Mononuclear cell (primary cell): ENCODE data around the gene DEAF1. TPM values are rescaled to one million over a fixed set of nuclear protein-coding genes. Genes with fewer than 3 reads are reported as not detected.

ENCODE experiments used
- H3K27me3 ChIP-seq: 2 replicates; pipeline ENCODE4 v1.6.0; 2011; ENCODE audit warnings: low read length, control low read depth; ENCODE audit not compliant: insufficient read depth
- H3K4me1 ChIP-seq: 2 replicates; pipeline ENCODE4 v1.5.1; 2011; ENCODE audit warnings: mild to moderate bottlenecking, low read length, control low read depth; ENCODE audit not compliant: insufficient read depth
- H3K4me3 ChIP-seq: 2 replicates; pipeline ENCODE4 v1.5.1; 2011; ENCODE audit warnings: mild to moderate bottlenecking, low read length, moderate library complexity
- H3K9me3 ChIP-seq: 2 replicates; pipeline ENCODE4 v1.5.1; 2011; ENCODE audit warnings: low read depth, mild to moderate bottlenecking, control low read depth, low read length
- total RNA-seq: library from RNA; depleted of rRNA; stranded (reverse); fragments of >200 nt; gene quantifications from one replicate; pipeline ENCODE4 v1.2.3, GENCODE V29; 2012

Gene DEAF1
- total RNA-seq, 1 donor, result 30.7 TPM

DNA sequence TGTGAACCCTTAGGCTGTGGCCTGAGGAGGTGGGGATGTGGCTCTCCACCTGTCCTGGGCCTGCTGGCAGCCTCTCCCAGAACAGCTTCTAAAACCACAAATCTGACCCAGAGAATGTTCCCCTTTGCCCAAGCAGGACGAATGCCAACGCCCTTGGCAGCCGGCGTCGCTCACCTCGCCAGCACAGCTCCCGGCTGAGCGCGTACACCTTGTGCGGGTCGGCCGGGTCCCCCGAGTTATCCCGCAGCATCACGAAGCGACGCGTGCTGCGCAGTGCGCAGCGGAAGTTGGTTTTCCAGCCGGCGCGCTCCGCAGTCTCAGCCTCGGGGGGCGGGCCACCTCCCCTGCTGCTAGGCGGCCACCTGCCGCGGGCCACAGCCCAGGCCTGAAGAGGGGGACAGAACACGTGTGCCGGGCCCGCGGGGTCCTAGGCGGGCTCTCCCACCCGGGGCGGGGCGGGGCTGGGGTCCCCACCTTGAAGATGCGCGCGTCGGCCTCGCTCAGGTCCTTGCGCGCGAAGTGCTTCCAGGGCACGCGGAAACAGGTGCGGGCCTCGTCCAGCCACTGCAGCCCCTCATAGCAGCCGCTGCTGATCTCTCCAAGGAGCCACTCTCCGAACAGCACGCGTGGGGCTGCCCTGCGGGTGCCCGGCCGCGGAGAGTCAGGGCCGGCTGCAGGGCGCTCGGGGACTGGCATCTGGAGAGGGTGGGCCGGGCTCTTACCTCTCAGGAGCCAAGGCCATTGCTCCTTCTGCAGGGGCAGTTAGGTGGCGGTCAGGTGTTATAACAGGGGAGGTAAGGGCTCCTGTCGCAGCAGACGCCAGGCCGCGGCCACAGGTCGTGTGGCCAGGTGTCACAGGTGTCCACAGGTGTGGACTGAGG lies 80.2 kb downstream of the DEAF1 start:
- Histone ChIP-seq H3K27me3 (no peaks in the 10 kb centered on the region), H3K9me3 (no peaks in the 10 kb centered on the region), H3K4me1 (peaks cover 34% of the 10 kb centered on the region), H3K4me3 (peak overlapping the region; percentile 87)

DNA sequence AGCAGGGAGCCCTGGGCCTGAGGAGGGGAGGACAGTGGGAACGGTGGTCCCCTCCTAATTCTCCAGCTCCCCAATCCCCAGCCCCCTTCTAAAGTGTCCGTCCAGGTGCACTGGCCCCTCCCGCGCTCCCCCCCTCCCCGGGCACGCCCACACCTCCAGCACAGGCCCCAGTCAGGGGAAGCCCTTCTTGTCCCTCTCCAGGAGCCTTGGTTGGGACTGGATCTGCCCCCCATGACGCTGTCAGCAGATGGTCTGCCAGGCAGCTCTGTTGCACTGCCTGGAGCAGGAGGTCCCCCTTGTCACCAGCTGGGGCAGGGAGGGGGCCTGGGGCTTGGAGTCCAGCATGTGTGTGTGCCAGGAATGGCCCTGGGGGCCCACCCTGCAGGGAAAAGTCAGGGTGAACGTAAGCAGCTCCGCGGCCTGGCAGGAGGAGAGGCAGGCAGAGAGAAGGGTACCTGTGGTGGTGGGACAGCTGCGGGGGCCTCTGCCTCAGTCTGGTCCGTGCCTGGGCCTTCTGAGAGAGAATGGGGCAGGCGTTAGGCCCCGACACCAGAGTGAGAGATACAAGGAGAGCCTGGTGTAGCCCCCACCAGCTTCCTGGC lies 80.9 kb downstream of the DEAF1 start:
- Histone ChIP-seq H3K27me3 (no peaks in the 10 kb centered on the region), H3K4me3 (peak overlapping the region; percentile 87), H3K4me1 (peaks cover 34% of the 10 kb centered on the region)

DNA sequence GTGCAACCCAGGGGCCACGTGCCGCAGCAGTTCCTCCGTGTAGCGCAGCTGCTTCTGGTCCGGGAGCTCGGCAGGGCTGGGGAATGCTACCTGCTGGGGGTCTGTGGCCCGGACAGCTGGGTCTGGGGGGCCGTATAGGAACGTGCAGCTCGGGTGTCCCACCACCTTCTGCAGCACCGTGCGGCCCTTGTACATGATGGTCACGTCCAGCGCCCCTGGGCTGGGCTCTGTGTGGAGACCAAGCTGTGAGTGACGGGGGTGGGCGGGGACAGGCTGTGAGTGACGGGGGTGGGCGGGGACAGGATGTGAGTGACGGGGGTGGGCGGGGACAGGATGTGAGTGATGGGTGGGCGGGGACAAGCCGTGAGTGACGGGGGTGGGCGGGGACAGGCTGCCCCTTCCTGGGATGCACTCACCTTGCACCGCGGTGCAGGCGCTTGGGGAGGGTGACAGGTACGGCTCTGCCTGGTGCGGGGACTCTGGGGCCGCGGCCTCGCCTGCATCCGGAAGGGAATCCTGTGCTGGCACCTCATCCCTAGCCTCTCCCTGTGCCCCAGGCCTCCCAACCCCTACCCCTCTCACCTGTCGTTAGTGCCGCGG lies 81.6 kb downstream of the DEAF1 start:
- Histone ChIP-seq H3K4me1 (peaks cover 34% of the 10 kb centered on the region), H3K4me3 (no peak overlapping the region)

More for the DNA sequence above, 80.9 kb downstream of the DEAF1 start:
- no peaks in the 10 kb centered on the region for H3K9me3 ChIP-seq

GRCh38 chr11:612961-613300 lies 82.1 kb downstream of the DEAF1 start:
- Histone ChIP-seq H3K27me3 (no peaks in the 10 kb centered on the region), H3K4me3 (no peak overlapping the region), H3K9me3 (no peaks in the 10 kb centered on the region), H3K4me1 (peaks cover 34% of the 10 kb centered on the region)

More for the DNA sequence above, 81.6 kb downstream of the DEAF1 start:
- Histone ChIP-seq H3K9me3 (no peaks in the 10 kb centered on the region), H3K27me3 (no peaks in the 10 kb centered on the region)

- Histone ChIP-seq H3K27me3 (no peaks in the 10 kb centered on the region), H3K4me1 (peaks cover 34% of the 10 kb centered on the region), H3K4me3 (no peak overlapping the region), H3K9me3 (no peaks in the 10 kb centered on the region)
These were observed 82.6 kb downstream of the DEAF1 start for GRCh38 chr11:612201-612960.

DNA sequence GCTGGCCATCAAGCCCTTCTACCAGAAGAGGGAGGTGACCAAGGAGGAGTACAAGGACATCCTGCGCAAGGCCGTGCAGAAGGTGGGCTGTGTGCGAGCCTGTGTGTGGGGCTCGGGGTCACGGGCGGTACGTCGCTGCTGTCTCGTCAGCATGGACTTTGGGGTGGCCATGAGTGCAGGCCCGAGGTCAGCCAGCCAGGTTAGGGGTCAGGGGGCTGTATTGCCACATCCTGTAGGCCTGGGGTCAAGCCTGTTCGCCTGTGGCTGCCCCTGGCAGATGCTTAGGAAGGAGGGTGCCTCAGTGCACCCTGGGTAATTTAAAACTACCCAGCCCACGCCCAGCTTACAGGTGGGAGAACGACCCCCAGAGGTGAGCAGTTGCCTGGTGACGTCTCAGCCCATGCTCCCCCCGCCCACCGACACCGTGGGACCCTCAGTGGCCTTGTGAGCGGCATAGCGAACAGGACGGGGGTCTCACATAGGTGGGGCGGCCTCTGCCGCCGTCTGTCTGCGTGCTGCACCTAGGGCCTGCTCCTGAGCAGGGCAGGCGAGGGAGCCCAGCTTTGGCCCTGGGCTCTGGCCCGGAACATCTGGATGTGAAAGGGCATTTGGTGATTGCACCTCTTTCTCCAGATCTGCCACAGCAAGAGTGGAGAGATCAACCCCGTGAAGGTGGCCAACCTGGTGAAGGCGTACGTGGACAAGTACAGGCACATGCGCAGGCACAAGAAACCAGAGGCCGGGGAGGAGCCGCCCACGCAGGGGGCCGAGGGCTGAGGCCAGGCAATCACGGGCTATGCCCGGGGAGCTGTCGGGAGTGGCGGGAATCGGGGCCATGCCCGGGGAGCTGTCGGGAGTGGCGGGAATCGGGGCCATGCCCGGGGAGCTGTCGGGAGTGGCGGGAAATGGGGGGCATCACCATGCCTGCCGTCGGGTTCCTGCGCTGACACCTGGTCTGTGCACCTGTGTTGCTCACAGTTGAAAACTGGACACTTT lies 83.7 kb downstream of the DEAF1 start:
- Histone ChIP-seq H3K27me3 (no peaks in the 10 kb centered on the region), H3K4me1 (peaks cover 25% of the 10 kb centered on the region), H3K9me3 (no peaks in the 10 kb centered on the region), H3K4me3 (no peak overlapping the region)

DNA sequence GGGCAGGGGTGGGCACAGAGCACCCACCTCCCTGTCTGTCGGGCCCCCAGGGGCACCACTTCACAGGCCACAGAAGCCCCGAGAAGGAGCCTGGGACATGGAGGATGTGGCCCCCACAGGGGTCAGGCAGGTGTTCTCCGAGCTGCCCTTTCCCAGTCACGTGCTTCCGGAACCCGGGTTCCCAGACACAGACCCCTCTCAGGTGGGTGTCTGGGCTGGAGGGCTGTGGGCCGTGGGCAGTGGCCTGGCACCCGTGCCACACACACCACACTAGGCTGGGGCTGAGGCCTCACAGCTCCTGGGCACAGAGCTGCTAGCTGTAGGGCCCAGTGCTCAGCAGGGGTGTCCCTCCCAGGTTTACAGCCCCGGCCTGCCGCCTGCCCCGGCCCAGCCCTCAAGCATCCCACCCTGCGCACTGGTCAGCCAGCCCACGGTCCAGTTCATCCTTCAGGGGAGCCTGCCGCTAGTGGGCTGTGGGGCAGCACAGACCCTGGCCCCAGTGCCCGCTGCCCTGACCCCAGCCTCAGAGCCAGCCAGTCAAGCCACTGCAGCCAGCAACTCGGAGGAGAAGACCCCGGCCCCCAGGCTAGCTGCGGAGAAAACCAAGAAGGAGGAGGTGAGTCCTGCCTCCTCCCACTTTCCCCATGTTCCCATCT lies 84.7 kb downstream of the DEAF1 start:
- H3K9me3 ChIP-seq, result no peaks in the 10 kb centered on the region
- no peaks in the 10 kb centered on the region for H3K27me3 ChIP-seq
- H3K4me1 ChIP-seq, result peaks cover 22% of the 10 kb centered on the region
- H3K4me3 ChIP-seq, result no peak overlapping the region

DNA sequence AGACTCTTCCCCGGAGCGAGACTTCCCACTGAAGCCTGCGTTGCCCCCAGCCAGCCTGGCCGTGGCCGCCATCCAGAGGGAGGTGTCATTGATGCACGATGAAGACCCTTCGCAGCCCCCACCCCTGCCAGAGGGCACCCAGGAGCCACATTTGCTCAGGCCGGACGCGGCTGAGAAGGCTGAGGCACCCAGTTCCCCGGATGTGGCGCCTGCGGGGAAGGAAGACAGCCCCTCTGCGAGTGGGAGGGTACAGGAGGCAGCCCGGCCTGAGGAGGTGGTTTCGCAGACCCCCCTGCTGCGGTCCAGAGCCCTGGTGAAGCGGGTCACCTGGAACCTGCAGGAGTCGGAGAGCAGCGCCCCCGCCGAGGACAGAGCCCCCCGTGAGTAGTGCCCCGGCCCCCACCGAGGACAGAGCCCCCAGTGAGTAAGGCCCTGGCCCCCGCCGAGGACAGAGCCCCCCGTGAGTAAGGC lies 85.6 kb downstream of the DEAF1 start:
- no peaks in the 10 kb centered on the region for H3K27me3 ChIP-seq
- no peaks in the 10 kb centered on the region for H3K9me3 ChIP-seq
- no peak overlapping the region for H3K4me3 ChIP-seq
- peaks cover 13% of the 10 kb centered on the region for H3K4me1 ChIP-seq

DNA sequence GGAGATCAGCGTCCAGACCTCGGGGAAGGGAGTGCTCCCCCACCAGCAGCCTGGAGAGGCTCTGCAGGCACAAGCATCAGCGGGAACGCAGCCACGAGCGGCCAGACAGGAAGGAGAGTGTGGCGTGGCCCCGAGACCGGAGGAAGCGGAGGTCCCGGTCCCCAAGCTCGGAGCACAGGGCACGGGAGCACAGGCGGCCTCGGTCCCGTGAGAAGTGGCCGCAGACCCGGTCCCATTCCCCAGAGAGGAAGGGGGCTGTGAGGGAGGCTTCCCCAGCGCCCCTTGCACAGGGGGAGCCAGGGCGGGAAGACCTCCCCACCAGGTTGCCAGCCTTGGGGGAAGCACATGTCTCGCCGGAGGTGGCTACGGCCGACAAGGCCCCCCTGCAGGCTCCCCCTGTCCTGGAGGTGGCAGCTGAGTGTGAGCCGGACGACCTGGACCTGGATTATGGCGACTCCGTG lies 86.2 kb downstream of the DEAF1 start:
- Histone ChIP-seq H3K4me3 (no peak overlapping the region), H3K9me3 (no peaks in the 10 kb centered on the region), H3K27me3 (no peaks in the 10 kb centered on the region), H3K4me1 (peaks cover 7% of the 10 kb centered on the region)

GRCh38 chr11:607971-608659 lies 86.9 kb downstream of the DEAF1 start:
- Histone ChIP-seq H3K4me1 (peaks cover 3% of the 10 kb centered on the region), H3K27me3 (no peaks in the 10 kb centered on the region), H3K9me3 (no peaks in the 10 kb centered on the region), H3K4me3 (no peak overlapping the region)

GRCh38 chr11:607020-607780 lies 87.8 kb downstream of the DEAF1 start:
- Histone ChIP-seq H3K9me3 (no peaks in the 10 kb centered on the region), H3K27me3 (no peaks in the 10 kb centered on the region), H3K4me3 (no peak overlapping the region), H3K4me1 (no peaks in the 10 kb centered on the region)

DNA sequence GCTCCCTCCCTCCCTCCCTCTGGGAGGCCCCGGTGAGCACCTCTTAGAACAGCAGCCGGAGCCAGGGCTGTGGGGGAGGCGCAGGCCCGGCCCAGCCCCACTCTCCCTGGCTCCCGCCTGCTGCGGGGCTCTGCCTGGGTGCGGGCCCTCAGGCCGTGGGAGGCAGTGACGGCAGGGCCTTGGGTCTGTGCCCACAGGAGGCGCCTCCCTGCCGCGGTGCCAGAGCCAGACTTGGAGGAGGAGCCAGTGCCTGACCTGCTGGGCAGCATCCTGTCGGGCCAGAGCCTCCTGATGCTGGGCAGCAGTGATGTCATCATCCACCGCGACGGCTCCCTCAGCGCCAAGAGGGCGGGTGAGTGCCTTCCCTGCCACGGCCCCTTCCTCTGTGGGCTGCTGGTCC lies 88.8 kb downstream of the DEAF1 start:
- H3K4me3 ChIP-seq, result no peak overlapping the region
- no peaks in the 10 kb centered on the region for H3K27me3 ChIP-seq
- H3K4me1 ChIP-seq, result no peaks in the 10 kb centered on the region
- H3K9me3 ChIP-seq, result no peaks in the 10 kb centered on the region
